ENCODE measurements around the gene KRTAP5-3. TPM values are rescaled to one million over a fixed set of nuclear protein-coding genes. Genes with fewer than 3 reads are reported as not detected.

Gene KRTAP5-3
- total and polyA plus RNA-seq, 12 donors, result not detected

DNA sequence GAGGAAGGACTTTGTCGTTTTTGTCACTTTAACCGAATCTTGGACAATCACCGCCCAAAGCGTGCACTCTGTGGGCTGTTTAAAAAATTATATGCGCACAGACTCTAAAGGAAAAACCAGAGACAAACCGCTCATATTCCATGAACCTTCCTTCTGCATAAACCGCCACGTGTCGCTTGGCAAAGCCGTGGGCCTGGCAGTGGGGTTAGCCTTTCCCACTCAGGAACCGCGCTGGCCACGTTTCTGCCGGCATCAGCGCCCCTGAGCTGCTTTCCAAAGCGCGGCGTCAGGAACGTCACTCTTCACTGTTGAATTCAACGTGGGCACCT is 44.1 kb upstream of the KRTAP5-3 start:
- TF ChIP-seq POLR2A (IDR thresholded peaks at IDR 0.05) (no peak), CTCF (IDR thresholded peaks at IDR 0.05) (no peak)
- Histone ChIP-seq H3K4me3 (no peak overlapping the region), H3K27me3 (peaks cover 5% of the 10 kb centered on the region), H3K36me3 (replicated peaks in 1 of 2) (no peaks in the 10 kb centered on the region), H3K9me3 (replicated peaks in 1 of 3) (no peaks in the 10 kb centered on the region), H3K27ac (no peak overlapping the region), H3K4me1 (replicated peaks in 1 of 2) (peaks cover 0 to 15% of the 10 kb centered on the region in 2 donors)
- 50 to 59% (median 52%) methylated on average over 16 to 20 of the region's 20 CpGs for WGBS, 4 donors
- no peak for DNase-seq
- intact Hi-C loops (cut with DNase I), result loop anchor here (2.0 to 5.0 kb wide), 4 partner anchors 40 to 500 kb away; partner anchors contain the start of gene SYT8 (in 1 of the 2)

DNA sequence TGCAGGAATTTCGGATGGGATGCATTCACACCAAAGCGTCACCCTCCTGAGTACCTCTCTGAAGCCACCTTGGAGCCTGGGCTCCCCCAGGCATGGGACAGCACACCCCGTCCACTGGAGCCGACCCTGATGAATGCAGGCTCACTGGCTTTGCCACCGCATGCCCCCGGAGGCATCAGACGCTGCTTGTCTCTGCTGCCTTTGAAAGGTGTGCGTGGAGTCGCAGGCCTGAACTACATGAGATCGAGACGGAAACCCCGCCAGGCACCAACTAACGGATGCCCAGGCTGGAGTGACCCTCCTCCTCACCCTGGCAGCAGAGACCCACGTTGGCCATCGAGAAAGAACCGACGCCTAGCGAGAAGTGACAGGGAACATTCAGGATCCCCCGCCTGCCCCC is 43.8 kb upstream of the KRTAP5-3 start:
- WGBS, 4 donors, result 65 to 80% (median 74%) methylated on average over 11 to 19 of the region's 19 CpGs
- Histone ChIP-seq H3K4me3 (no peak overlapping the region), H3K36me3 (replicated peaks in 1 of 2) (no peaks in the 10 kb centered on the region), H3K27ac (no peak overlapping the region), H3K27me3 (peaks cover 5% of the 10 kb centered on the region), H3K4me1 (replicated peaks in 1 of 2) (peaks cover 0 to 15% of the 10 kb centered on the region in 2 donors), H3K9me3 (replicated peaks in 1 of 3) (no peaks in the 10 kb centered on the region)
- TF ChIP-seq POLR2A (IDR thresholded peaks at IDR 0.05) (no peak), CTCF (IDR thresholded peaks at IDR 0.05) (no peak)
- intact Hi-C loops (cut with DNase I), result loop anchor here (2.0 to 5.0 kb wide), 4 partner anchors 40 to 500 kb away; partner anchors contain the start of gene SYT8 (in 1 of the 2)
- DNase-seq, result no peak

GRCh38 chr11:1651411-1651980 is 43.2 kb upstream of the KRTAP5-3 start:
- no peak for DNase-seq
- intact Hi-C loops (cut with DNase I), result loop anchor here (5.0 kb wide), 3 partner anchors 41 to 501 kb away; partner anchors contain the start of gene SYT8 (in 1 of the 2)
- Histone ChIP-seq H3K4me3 (no peak overlapping the region), H3K27ac (no peak overlapping the region), H3K4me1 (replicated peaks in 1 of 2) (peaks cover 0 to 15% of the 10 kb centered on the region in 2 donors), H3K27me3 (peaks cover 5% of the 10 kb centered on the region), H3K9me3 (replicated peaks in 1 of 3) (no peaks in the 10 kb centered on the region), H3K36me3 (replicated peaks in 1 of 2) (no peaks in the 10 kb centered on the region)
- 81 to 88% (median 84%) methylated on average over 7 of the region's 7 CpGs for WGBS, 4 donors
- no peak for TF ChIP-seq POLR2A (IDR thresholded peaks at IDR 0.05)
- no peak for TF ChIP-seq CTCF (IDR thresholded peaks at IDR 0.05)

GRCh38 chr11:1650918-1651262 is 42.6 kb upstream of the KRTAP5-3 start:
- TF ChIP-seq POLR2A (IDR thresholded peaks at IDR 0.05) (no peak), CTCF (IDR thresholded peaks at IDR 0.05) (no peak)
- DNase-seq, result no peak
- Histone ChIP-seq H3K4me1 (replicated peaks in 1 of 2) (peaks cover 0 to 15% of the 10 kb centered on the region in 2 donors), H3K27ac (no peak overlapping the region), H3K27me3 (peaks cover 5% of the 10 kb centered on the region), H3K36me3 (replicated peaks in 1 of 2) (no peaks in the 10 kb centered on the region), H3K4me3 (no peak overlapping the region), H3K9me3 (replicated peaks in 1 of 3) (no peaks in the 10 kb centered on the region)
- 47 to 73% (median 66%) methylated on average over 2 to 5 of the region's 5 CpGs for WGBS, 4 donors
- intact Hi-C loops (cut with DNase I), result loop anchor here (5.0 kb wide), 3 partner anchors 41 to 501 kb away; partner anchors contain the start of gene SYT8 (in 1 of the 2)

Measured in adrenal gland (tissue), 12 donors.